HepG2 (cell line): ENCODE measurements around the gene ACOX3.
A peak's percentile ranks its signal among the peaks of the same experiment; 100 is the strongest.

Experiments
- FOXA1 ChIP-seq, 2 experiments: fragments of 450-650 bp in 1 of 2; sonication (generic) in 1 of 2; formaldehyde crosslinking in 1 of 2; IDR thresholded peaks; 2 replicates each; pipeline versions ENCODE4 v1.4.0 to v1.6.1; 2016 to 2020; ENCODE audit warnings: missing genetic modification reagents in 1 of 2
- HNRNPLL ChIP-seq: fragments of 200-400 bp; formaldehyde crosslinking; IDR thresholded peaks from 2 replicates; pipeline ENCODE4 v1.6.1; 2017; ENCODE audit warnings: mild to moderate bottlenecking, low read depth, low read length; ENCODE audit not compliant: poor library complexity, severe bottlenecking
- IRF2 ChIP-seq: IDR thresholded peaks from 2 replicates; pipeline ENCODE4 v1.6.1; 2018; ENCODE audit warnings: missing genetic modification reagents, missing compliant biosample characterization
- JUND ChIP-seq: sonication (generic); formaldehyde crosslinking; IDR thresholded peaks from 2 replicates; pipeline ENCODE4 v1.8.0; 2022; ENCODE audit warnings: mild to moderate bottlenecking, missing genetic modification reagents
- MAFK ChIP-seq, 2 experiments: IDR thresholded peaks in 1 of 2; conservative IDR thresholded peaks in 1 of 2; 2 replicates each; pipeline ENCODE4 v1.6.1; 2011; ENCODE audit warnings: improper control_type of control experiment in 2 of 2, low read length in 2 of 2
- RBM39 ChIP-seq: fragments of 200-400 bp; formaldehyde crosslinking; IDR thresholded peaks from one replicate; pipeline ENCODE4 v1.6.1; 2018; ENCODE audit warnings: antibody characterized with exemption, mild to moderate bottlenecking, low read depth, low read length; ENCODE audit not compliant: poor library complexity, severe bottlenecking
- RXRA ChIP-seq: sonication (generic); formaldehyde crosslinking; IDR thresholded peaks from 2 replicates; pipeline ENCODE4 v1.5.1; 2020; ENCODE audit warnings: missing genetic modification reagents
- TARDBP ChIP-seq: sonication (generic); formaldehyde crosslinking; IDR thresholded peaks from 2 replicates; pipeline ENCODE4 v1.8.0; 2022; ENCODE audit warnings: mild to moderate bottlenecking, missing genetic modification reagents
- TRIM24 ChIP-seq: sonication (generic); formaldehyde crosslinking; IDR thresholded peaks from 2 replicates; pipeline ENCODE4 v1.8.0; 2022; ENCODE audit warnings: mild to moderate bottlenecking, missing genetic modification reagents
- TF ChIP-seq, protein P1 (sequence below): sonication (generic); formaldehyde crosslinking; IDR thresholded peaks from 2 replicates; pipeline ENCODE4 v1.5.0; 2020; ENCODE audit warnings: mild to moderate bottlenecking, missing genetic modification reagents, moderate library complexity
- TF ChIP-seq, protein P2 (sequence below): sonication (generic); formaldehyde crosslinking; IDR thresholded peaks from 2 replicates; pipeline ENCODE4 v1.5.1; 2020; ENCODE audit warnings: missing genetic modification reagents, mild to moderate bottlenecking, borderline replicate concordance

DNA sequence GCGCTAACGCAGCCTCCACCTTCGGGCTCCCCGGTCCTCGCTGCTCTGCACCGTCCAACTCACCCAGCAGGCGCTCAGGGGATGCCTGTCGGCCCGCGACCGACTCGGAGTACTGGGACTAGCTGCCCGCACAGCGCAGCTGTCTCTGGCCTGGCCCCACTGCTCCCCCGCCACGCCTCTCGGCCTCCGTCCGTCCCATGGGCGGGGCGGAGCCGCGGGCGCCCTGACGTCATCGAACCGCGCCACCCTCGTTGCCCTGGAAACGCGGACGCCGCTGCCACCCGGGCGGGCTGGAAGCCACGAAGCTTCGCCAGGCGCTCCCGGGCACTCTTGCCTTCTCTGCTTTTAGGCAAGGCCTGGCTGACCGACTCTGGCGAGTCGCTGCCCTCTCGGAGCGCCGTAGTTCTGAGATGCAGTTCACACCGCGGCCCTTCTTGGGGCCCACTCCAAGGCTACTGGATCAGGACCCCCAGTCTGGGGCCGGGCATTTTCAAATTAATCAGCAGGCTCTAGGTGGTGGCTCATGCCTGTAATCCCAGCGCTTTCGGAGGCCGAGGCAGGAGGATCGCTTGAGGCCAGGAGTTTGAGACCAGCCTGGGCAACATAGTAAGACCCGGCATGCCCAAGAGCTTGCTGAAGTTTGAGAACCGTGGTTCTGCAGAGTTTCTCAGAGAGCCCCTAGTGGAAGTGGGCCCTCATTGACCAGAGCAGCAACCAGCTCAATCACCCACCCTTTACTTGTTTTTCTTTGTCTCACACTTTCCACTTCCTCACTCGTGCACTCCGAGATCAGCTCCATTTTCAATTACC lies 12.0 kb downstream of the ACOX3 start:
- TF ChIP-seq IRF2 (CRISPR knock-in tag) (peak; percentile 77), HNRNPLL (peak; percentile 44), MAFK (conservative IDR thresholded peaks at IDR 0.05 in 1 of 2, IDR thresholded peaks at IDR 0.05 in 1 of 2; ENCODE audit: low read length in 2 of 2) (no peak), TARDBP (CRISPR knock-in tag) (peak; percentile 73), TRIM24 (no peak), JUND (no peak), RXRA (CRISPR knock-in tag) (peak; percentile 79), RBM39 (peak; percentile 22), FOXA1 (IDR thresholded peaks at IDR 0.05) (no peak), FOXA1 (CRISPR knock-in tag; IDR thresholded peaks at IDR 0.05) (no peak)
- TF ChIP-seq, protein P1, sequence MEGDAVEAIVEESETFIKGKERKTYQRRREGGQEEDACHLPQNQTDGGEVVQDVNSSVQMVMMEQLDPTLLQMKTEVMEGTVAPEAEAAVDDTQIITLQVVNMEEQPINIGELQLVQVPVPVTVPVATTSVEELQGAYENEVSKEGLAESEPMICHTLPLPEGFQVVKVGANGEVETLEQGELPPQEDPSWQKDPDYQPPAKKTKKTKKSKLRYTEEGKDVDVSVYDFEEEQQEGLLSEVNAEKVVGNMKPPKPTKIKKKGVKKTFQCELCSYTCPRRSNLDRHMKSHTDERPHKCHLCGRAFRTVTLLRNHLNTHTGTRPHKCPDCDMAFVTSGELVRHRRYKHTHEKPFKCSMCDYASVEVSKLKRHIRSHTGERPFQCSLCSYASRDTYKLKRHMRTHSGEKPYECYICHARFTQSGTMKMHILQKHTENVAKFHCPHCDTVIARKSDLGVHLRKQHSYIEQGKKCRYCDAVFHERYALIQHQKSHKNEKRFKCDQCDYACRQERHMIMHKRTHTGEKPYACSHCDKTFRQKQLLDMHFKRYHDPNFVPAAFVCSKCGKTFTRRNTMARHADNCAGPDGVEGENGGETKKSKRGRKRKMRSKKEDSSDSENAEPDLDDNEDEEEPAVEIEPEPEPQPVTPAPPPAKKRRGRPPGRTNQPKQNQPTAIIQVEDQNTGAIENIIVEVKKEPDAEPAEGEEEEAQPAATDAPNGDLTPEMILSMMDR (CRISPR knock-in tag), result no peak
- TF ChIP-seq, protein P2, sequence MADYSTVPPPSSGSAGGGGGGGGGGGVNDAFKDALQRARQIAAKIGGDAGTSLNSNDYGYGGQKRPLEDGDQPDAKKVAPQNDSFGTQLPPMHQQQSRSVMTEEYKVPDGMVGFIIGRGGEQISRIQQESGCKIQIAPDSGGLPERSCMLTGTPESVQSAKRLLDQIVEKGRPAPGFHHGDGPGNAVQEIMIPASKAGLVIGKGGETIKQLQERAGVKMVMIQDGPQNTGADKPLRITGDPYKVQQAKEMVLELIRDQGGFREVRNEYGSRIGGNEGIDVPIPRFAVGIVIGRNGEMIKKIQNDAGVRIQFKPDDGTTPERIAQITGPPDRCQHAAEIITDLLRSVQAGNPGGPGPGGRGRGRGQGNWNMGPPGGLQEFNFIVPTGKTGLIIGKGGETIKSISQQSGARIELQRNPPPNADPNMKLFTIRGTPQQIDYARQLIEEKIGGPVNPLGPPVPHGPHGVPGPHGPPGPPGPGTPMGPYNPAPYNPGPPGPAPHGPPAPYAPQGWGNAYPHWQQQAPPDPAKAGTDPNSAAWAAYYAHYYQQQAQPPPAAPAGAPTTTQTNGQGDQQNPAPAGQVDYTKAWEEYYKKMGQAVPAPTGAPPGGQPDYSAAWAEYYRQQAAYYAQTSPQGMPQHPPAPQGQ (CRISPR knock-in tag), result peak; percentile 76; the same call in 1 of the 2 replicates
